SK-N-SH (cell line): ENCODE measurements around the gene DIAPH2. TPM values are rescaled to one million over a fixed set of nuclear protein-coding genes. Genes with fewer than 3 reads are reported as not detected.

Experiments used
- CTCF ChIA-PET: fragments of 300-600, 350-600 bp; formaldehyde crosslinking; extraction: SDS; loops from one replicate; lab custom pipeline; 2021; lab: Yijun Ruan, JAX
- POLR2A ChIA-PET: fragments of 350-600 bp; sonication (Branson Sonifier 250); formaldehyde crosslinking; extraction: SDS; loops from one replicate; lab custom pipeline; 2020; ENCODE audit warnings: antibody characterized with exemption, inconsistent platforms; lab: Yijun Ruan, JAX
- DNase-seq: peaks from one replicate; pipeline ENCODE4 v3.0.0; 2012
- H2AFZ ChIP-seq: fragments of 200-600 bp; sonication (generic); 2 replicates; pipeline ENCODE4 v1.8.1; 2016; ENCODE audit warnings: antibody characterized with exemption, mild to moderate bottlenecking, low read depth
- H3F3A ChIP-seq: fragments of 200-600 bp; sonication (generic); replicated peaks from 2 replicates; pipeline ENCODE3; 2016; ENCODE audit warnings: antibody characterized with exemption, mild to moderate bottlenecking; ENCODE audit not compliant: insufficient read depth
- H3K27ac ChIP-seq, 2 experiments: fragments of 200-500 bp in 1 of 2; fragments of 200-600 bp in 1 of 2; sonication (Bioruptor generic) in 1 of 2; sonication (generic), shearing (Covaris generic) in 1 of 2; 2 replicates each; pipeline versions ENCODE4 v1.5.1 to v1.6.1; 2014 to 2016; ENCODE audit warnings: low read depth in 2 of 2, inconsistent platforms in 1 of 2, low read length in 1 of 2, mild to moderate bottlenecking in 1 of 2, mixed read lengths in 1 of 2
- H3K27me3 ChIP-seq: fragments of 200-600 bp; sonication (generic), shearing (Covaris generic); 2 replicates; pipeline ENCODE4 v1.6.1; 2016; ENCODE audit warnings: mixed run types; ENCODE audit not compliant: insufficient read depth
- H3K36me3 ChIP-seq, 2 experiments: fragments of 200-500 bp in 1 of 2; fragments of 200-600 bp in 1 of 2; sonication (Bioruptor generic) in 1 of 2; sonication (generic) in 1 of 2; replicated peaks in 1 of 2; 2 replicates each; pipeline versions ENCODE3 to v1.5.1; 2014 to 2016; ENCODE audit warnings: low read length in 1 of 2, mild to moderate bottlenecking in 1 of 2; ENCODE audit not compliant: insufficient read depth in 2 of 2, control insufficient read depth in 1 of 2
- H3K4me1 ChIP-seq, 2 experiments: fragments of 200-500 bp in 1 of 2; fragments of 200-600 bp in 1 of 2; sonication (Bioruptor generic) in 1 of 2; sonication (generic), shearing (Covaris generic) in 1 of 2; 2 replicates each; pipeline versions ENCODE4 v1.5.1 to v1.6.1; 2014 to 2016; ENCODE audit warnings: low read depth in 1 of 2, low read length in 1 of 2, mixed run types in 1 of 2; ENCODE audit not compliant: insufficient read depth in 2 of 2, control insufficient read depth in 1 of 2
- H3K4me2 ChIP-seq: fragments of 200-600 bp; sonication (generic), shearing (Covaris generic); 2 replicates; pipeline ENCODE4 v1.6.1; 2017; ENCODE audit warnings: mixed run types
- H3K4me3 ChIP-seq, 2 experiments: fragments of 200-500 bp in 1 of 2; fragments of 200-600 bp in 1 of 2; sonication (Bioruptor generic) in 1 of 2; sonication (generic), shearing (Covaris generic) in 1 of 2; 2 replicates each; pipeline versions ENCODE4 v1.5.1 to v1.8.1; 2014 to 2016; ENCODE audit warnings: low read depth in 2 of 2, inconsistent platforms in 1 of 2, low read length in 1 of 2, mild to moderate bottlenecking in 1 of 2, mixed read lengths in 1 of 2, moderate library complexity in 1 of 2
- H3K79me2 ChIP-seq: fragments of 200-600 bp; sonication (generic); 2 replicates; pipeline ENCODE4 v1.8.1; 2017; ENCODE audit warnings: mild to moderate bottlenecking; ENCODE audit not compliant: insufficient read depth
- H3K9ac ChIP-seq: fragments of 200-600 bp; sonication (generic); 2 replicates; pipeline ENCODE4 v1.6.1; 2017; ENCODE audit warnings: mixed run types
- H3K9me2 ChIP-seq: fragments of 200-600 bp; sonication (generic); 2 replicates; pipeline ENCODE4 v1.6.1; 2017; ENCODE audit warnings: mixed run types
- H3K9me3 ChIP-seq: fragments of 200-600 bp; sonication (generic); 2 replicates; pipeline ENCODE4 v1.6.1; 2017; ENCODE audit warnings: mixed run types, mild to moderate bottlenecking, moderate library complexity
- H4K20me1 ChIP-seq: fragments of 200-600 bp; sonication (generic); 2 replicates; pipeline ENCODE4 v1.6.1; 2017; ENCODE audit warnings: mild to moderate bottlenecking, mixed run types; ENCODE audit not compliant: insufficient read depth
- ELF1 ChIP-seq: IDR thresholded peaks from 2 replicates; pipeline ENCODE4 v1.4.0; 2012
- EP300 ChIP-seq, 2 experiments: IDR thresholded peaks; 2 replicates each; pipeline versions ENCODE4 v1.4.0 to v1.6.1; 2012; ENCODE audit warnings: borderline replicate concordance in 1 of 2, low read depth in 1 of 2, low read length in 1 of 2
- EZH2phosphoT487 ChIP-seq: fragments of 200-600 bp; sonication (generic); IDR thresholded peaks from 2 replicates; pipeline ENCODE4 v1.6.1; 2017; ENCODE audit warnings: low read depth, mixed run types, mild to moderate bottlenecking, antibody characterized with exemption, moderate library complexity, borderline replicate concordance
- FOSL2 ChIP-seq: IDR thresholded peaks from 2 replicates; pipeline ENCODE4 v1.4.0; 2012; ENCODE audit warnings: low read depth, mild to moderate bottlenecking, moderate library complexity, borderline replicate concordance
- JUND ChIP-seq: IDR thresholded peaks from 2 replicates; pipeline ENCODE4 v1.4.0; 2012
- MXI1 ChIP-seq: IDR thresholded peaks from 2 replicates; pipeline ENCODE4 v1.6.1; 2012; ENCODE audit warnings: mild to moderate bottlenecking, low read depth, low read length, improper control_type of control experiment
- NRF1 ChIP-seq: IDR thresholded peaks from 2 replicates; pipeline ENCODE4 v1.6.1; 2012; ENCODE audit warnings: low read depth, mild to moderate bottlenecking, low read length
- POLR2AphosphoS5 ChIP-seq: IDR thresholded peaks from 2 replicates; pipeline ENCODE4 v1.6.1; 2012; ENCODE audit warnings: low read depth, low read length
- RCOR1 ChIP-seq: fragments of 150-350 bp; IDR thresholded peaks from 2 replicates; pipeline ENCODE4 v1.6.1; 2017; ENCODE audit warnings: antibody characterized with exemption, low read length
- SIN3A ChIP-seq: IDR thresholded peaks from 2 replicates; pipeline ENCODE4 v1.6.1; 2012; ENCODE audit warnings: low read depth, mild to moderate bottlenecking, low read length, moderate library complexity, borderline replicate concordance
- SMC3 ChIP-seq: IDR thresholded peaks from 2 replicates; pipeline ENCODE4 v1.6.1; 2012; ENCODE audit warnings: low read depth, low read length, improper control_type of control experiment
- TAF1 ChIP-seq: IDR thresholded peaks from 2 replicates; pipeline ENCODE4 v1.6.1; 2012; ENCODE audit warnings: low read depth, mild to moderate bottlenecking, low read length, moderate library complexity, borderline replicate concordance
- TCF12 ChIP-seq: IDR thresholded peaks from 2 replicates; pipeline ENCODE4 v1.4.0; 2012
- TEAD4 ChIP-seq: IDR thresholded peaks from 2 replicates; pipeline ENCODE4 v1.4.0; 2012; ENCODE audit warnings: mild to moderate bottlenecking, borderline replicate concordance; ENCODE audit not compliant: insufficient read depth
- USF2 ChIP-seq: fragments of 150-350 bp; IDR thresholded peaks from 2 replicates; pipeline ENCODE4 v1.6.1; 2017; ENCODE audit warnings: antibody characterized with exemption, low read length, low read depth, borderline replicate concordance
- YY1 ChIP-seq: IDR thresholded peaks from 2 replicates; pipeline ENCODE4 v1.4.0; 2012; ENCODE audit warnings: low read depth, mild to moderate bottlenecking
- ZBTB33 ChIP-seq: IDR thresholded peaks from 2 replicates; pipeline ENCODE4 v1.4.0; 2012; ENCODE audit warnings: low read depth, borderline replicate concordance
- WGBS: methylation state at CpG from one replicate; pipeline ENCODE4 v1.1.6; 2017; ENCODE audit warnings: low lambda C conversion rate; 5-methylcytosine and 5-hydroxymethylcytosine counted together
- polyA plus RNA-seq, 3 experiments: library from polyadenylated mRNA; depleted of rRNA; stranded (reverse); fragments of >200 nt; gene quantifications; 2 replicates each; pipeline ENCODE4 v1.2.3, GENCODE V29; 2012
- TF ChIP-seq, protein P1 (sequence below): IDR thresholded peaks from 2 replicates; pipeline ENCODE4; 2012
- TF ChIP-seq, protein P2 (sequence below): IDR thresholded peaks from 2 replicates; pipeline ENCODE4 v1.4.0; 2012; ENCODE audit warnings: low read depth
- TF ChIP-seq, protein P3 (sequence below): fragments of 150-350 bp; IDR thresholded peaks from 2 replicates; pipeline ENCODE4 v1.6.1; 2016; ENCODE audit warnings: mild to moderate bottlenecking, low read depth, low read length

Gene DIAPH2
- polyA plus RNA-seq, 1 of the 3 experiments (the other 2 are of a cell fraction): 1.1 TPM

GRCh38 chrX:97102938-97103337 lies 418.3 kb downstream of the DIAPH2 start (continued):
- no peak for TF ChIP-seq EP300 (IDR thresholded peaks at IDR 0.05; ENCODE audit: borderline replicate concordance in 1 of 2, low read depth in 1 of 2, low read length in 1 of 2)
- no peak for TF ChIP-seq SMC3
- no peak for TF ChIP-seq JUND
- TF ChIP-seq, protein P1, sequence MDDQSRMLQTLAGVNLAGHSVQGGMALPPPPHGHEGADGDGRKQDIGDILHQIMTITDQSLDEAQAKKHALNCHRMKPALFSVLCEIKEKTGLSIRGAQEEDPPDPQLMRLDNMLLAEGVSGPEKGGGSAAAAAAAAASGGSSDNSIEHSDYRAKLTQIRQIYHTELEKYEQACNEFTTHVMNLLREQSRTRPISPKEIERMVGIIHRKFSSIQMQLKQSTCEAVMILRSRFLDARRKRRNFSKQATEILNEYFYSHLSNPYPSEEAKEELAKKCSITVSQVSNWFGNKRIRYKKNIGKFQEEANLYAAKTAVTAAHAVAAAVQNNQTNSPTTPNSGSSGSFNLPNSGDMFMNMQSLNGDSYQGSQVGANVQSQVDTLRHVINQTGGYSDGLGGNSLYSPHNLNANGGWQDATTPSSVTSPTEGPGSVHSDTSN: no peak
- no peak for TF ChIP-seq EZH2phosphoT487
- no peak for TF ChIP-seq TCF12
- TF ChIP-seq MXI1: no peak
- no peak for TF ChIP-seq USF2

GRCh38 chrX:97109730-97110129 lies 425.1 kb downstream of the DIAPH2 start:
- Histone ChIP-seq H3F3A (no peaks in the 10 kb centered on the region), H3K9me3 (no peaks in the 10 kb centered on the region), H3K9me2 (no peaks in the 10 kb centered on the region), H3K27ac (no peak overlapping the region), H3K4me2 (no peak overlapping the region), H3K79me2 (no peaks in the 10 kb centered on the region), H3K4me3 (no peak overlapping the region), H3K9ac (no peak overlapping the region), H3K4me1 (no peaks in the 10 kb centered on the region), H2AFZ (no peak overlapping the region), H3K27me3 (no peaks in the 10 kb centered on the region), H4K20me1 (no peaks in the 10 kb centered on the region), H3K36me3 (no peaks in the 10 kb centered on the region)
- no peak for DNase-seq
- WGBS: 47% methylated on average over 1 of the region's 1 CpG
- CTCF ChIA-PET: no interaction called here
- POLR2A ChIA-PET: no interaction called here
- TF ChIP-seq USF2: no peak
- TF ChIP-seq EZH2phosphoT487: no peak
- TF ChIP-seq, protein P2, sequence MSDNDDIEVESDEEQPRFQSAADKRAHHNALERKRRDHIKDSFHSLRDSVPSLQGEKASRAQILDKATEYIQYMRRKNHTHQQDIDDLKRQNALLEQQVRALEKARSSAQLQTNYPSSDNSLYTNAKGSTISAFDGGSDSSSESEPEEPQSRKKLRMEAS: no peak
- TF ChIP-seq MXI1: no peak
- TF ChIP-seq NRF1: no peak
- no peak for TF ChIP-seq TEAD4
- no peak for TF ChIP-seq YY1
- no peak for TF ChIP-seq ELF1
- no peak for TF ChIP-seq EP300 (IDR thresholded peaks at IDR 0.05; ENCODE audit: borderline replicate concordance in 1 of 2, low read depth in 1 of 2, low read length in 1 of 2)
- no peak for TF ChIP-seq TAF1
- no peak for TF ChIP-seq ZBTB33
- TF ChIP-seq FOSL2: no peak
- no peak for TF ChIP-seq RCOR1
- TF ChIP-seq POLR2AphosphoS5: no peak
- TF ChIP-seq, protein P3, sequence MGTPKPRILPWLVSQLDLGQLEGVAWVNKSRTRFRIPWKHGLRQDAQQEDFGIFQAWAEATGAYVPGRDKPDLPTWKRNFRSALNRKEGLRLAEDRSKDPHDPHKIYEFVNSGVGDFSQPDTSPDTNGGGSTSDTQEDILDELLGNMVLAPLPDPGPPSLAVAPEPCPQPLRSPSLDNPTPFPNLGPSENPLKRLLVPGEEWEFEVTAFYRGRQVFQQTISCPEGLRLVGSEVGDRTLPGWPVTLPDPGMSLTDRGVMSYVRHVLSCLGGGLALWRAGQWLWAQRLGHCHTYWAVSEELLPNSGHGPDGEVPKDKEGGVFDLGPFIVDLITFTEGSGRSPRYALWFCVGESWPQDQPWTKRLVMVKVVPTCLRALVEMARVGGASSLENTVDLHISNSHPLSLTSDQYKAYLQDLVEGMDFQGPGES: no peak
- TF ChIP-seq JUND: no peak
- TF ChIP-seq SIN3A: no peak
